GM23338 (cell line): ENCODE results near the gene TRAK1. TPM values are rescaled to one million over a fixed set of nuclear protein-coding genes. Genes with fewer than 3 reads are reported as not detected.

Source experiments
- ATAC-seq: fragments of 200-7000 bp; cut with Tn5 transposase; 3 replicates; pipeline ENCODE4 v1.9.1; 2020
- DNase-seq: peaks from one replicate; pipeline ENCODE4 v3.0.0-alpha.2; 2015; ENCODE audit warnings: low spot score
- H2AFZ ChIP-seq: fragments of 200-600 bp; sonication (generic); 2 replicates; pipeline ENCODE4 v1.8.0; 2016; ENCODE audit warnings: antibody characterized with exemption, mild to moderate bottlenecking, moderate library complexity
- H3F3A ChIP-seq: fragments of 200-600 bp; sonication (generic); replicated peaks from 2 replicates; pipeline ENCODE4 v1.8.0; 2017; ENCODE audit warnings: antibody characterized with exemption, mixed run types, low read depth
- H3K27ac ChIP-seq: fragments of 200-600 bp; sonication (generic); 2 replicates; pipeline ENCODE4 v1.6.1; 2016; ENCODE audit warnings: low read depth
- H3K27me3 ChIP-seq: fragments of 200-600 bp; sonication (generic); 2 replicates; pipeline ENCODE4 v1.8.0; 2016; ENCODE audit warnings: mild to moderate bottlenecking, mixed run types, moderate library complexity; ENCODE audit not compliant: insufficient read depth
- H3K36me3 ChIP-seq: fragments of 200-600 bp; sonication (generic); 2 replicates; pipeline ENCODE4 v1.8.0; 2016; ENCODE audit warnings: mild to moderate bottlenecking; ENCODE audit not compliant: insufficient read depth
- H3K4me1 ChIP-seq: fragments of 200-600 bp; sonication (generic); 2 replicates; pipeline ENCODE4 v1.8.0; 2016; ENCODE audit warnings: mild to moderate bottlenecking, moderate library complexity; ENCODE audit not compliant: insufficient read depth
- H3K4me2 ChIP-seq: fragments of 200-600 bp; sonication (generic); 2 replicates; pipeline ENCODE4 v1.7.1; 2017; ENCODE audit warnings: mixed run types
- H3K4me3 ChIP-seq: fragments of 200-600 bp; sonication (generic); 2 replicates; pipeline ENCODE4 v1.6.1; 2016; ENCODE audit warnings: mixed run types
- H3K79me2 ChIP-seq: fragments of 200-600 bp; sonication (generic); replicated peaks from 2 replicates; pipeline ENCODE4 v1.8.0; 2017; ENCODE audit warnings: mild to moderate bottlenecking; ENCODE audit not compliant: insufficient read depth
- H3K9me2 ChIP-seq: fragments of 200-600 bp; sonication (generic); 2 replicates; pipeline ENCODE4 v1.8.0; 2017; ENCODE audit not compliant: insufficient read depth
- H4K20me1 ChIP-seq: fragments of 200-600 bp; sonication (generic); replicated peaks from 2 replicates; pipeline ENCODE4 v1.8.0; 2017; ENCODE audit warnings: mild to moderate bottlenecking; ENCODE audit not compliant: insufficient read depth
- H3K27ac Mint-ChIP-seq: 2 replicates; pipeline ENCODE4 v1.8.0; 2020; ENCODE audit warnings: inconsistent platforms, mild to moderate bottlenecking, moderate library complexity, mixed read lengths
- H3K27me3 Mint-ChIP-seq: 3 replicates; pipeline ENCODE4 v1.8.0; 2022; ENCODE audit warnings: low read depth, mild to moderate bottlenecking, moderate library complexity, mixed read lengths, inconsistent platforms; ENCODE audit not compliant: insufficient read depth, poor library complexity
- H3K36me3 Mint-ChIP-seq: 3 replicates; pipeline ENCODE4 v1.8.0; 2021; ENCODE audit warnings: low read depth, mild to moderate bottlenecking, inconsistent platforms, moderate library complexity, mixed read lengths
- H3K4me1 Mint-ChIP-seq: 3 replicates; pipeline ENCODE4 v1.8.0; 2020; ENCODE audit warnings: mild to moderate bottlenecking, inconsistent platforms, mixed read lengths
- H3K4me3 Mint-ChIP-seq: 3 replicates; pipeline ENCODE4 v1.8.0; 2021; ENCODE audit warnings: moderate library complexity, mild to moderate bottlenecking, inconsistent platforms, mixed read lengths
- H3K9me3 Mint-ChIP-seq: 3 replicates; pipeline ENCODE4 v1.8.0; 2020; ENCODE audit warnings: moderate library complexity, mild to moderate bottlenecking, inconsistent platforms, mixed read lengths
- CREB1 ChIP-seq: fragments of 250-450 bp; sonication (Bioruptor Pico); IDR thresholded peaks from 2 replicates; pipeline ENCODE4 v1.5.0; 2020; ENCODE audit warnings: low read depth, mild to moderate bottlenecking, moderate library complexity
- CTCF ChIP-seq, 2 experiments: fragments of 200-600 bp in 1 of 2; sonication (generic) in 1 of 2; conservative IDR thresholded peaks; 2 replicates each; pipeline versions ENCODE4 v1.5.1 to v1.6.1; 2016 to 2017; ENCODE audit warnings: antibody characterized with exemption in 2 of 2, low read depth in 2 of 2, mild to moderate bottlenecking in 2 of 2, moderate library complexity in 1 of 2
- ETS1 ChIP-seq: IDR thresholded peaks from 2 replicates; pipeline ENCODE4 v1.6.1; 2016; ENCODE audit warnings: antibody characterized with exemption
- EZH2 ChIP-seq: fragments of 200-600 bp; sonication (generic); IDR thresholded peaks from one replicate; pipeline ENCODE4 v1.8.0; 2017; ENCODE audit warnings: antibody characterized with exemption, mild to moderate bottlenecking, low read depth; ENCODE audit not compliant: unreplicated experiment
- EZH2phosphoT487 ChIP-seq: fragments of 200-600 bp; sonication (generic); IDR thresholded peaks from one replicate; pipeline ENCODE4 v1.8.1; 2018; ENCODE audit warnings: antibody characterized with exemption; ENCODE audit not compliant: unreplicated experiment
- JUNB ChIP-seq: IDR thresholded peaks from one replicate; pipeline ENCODE4 v1.6.1; 2016; ENCODE audit warnings: antibody characterized with exemption; ENCODE audit not compliant: unreplicated experiment
- NANOG ChIP-seq: IDR thresholded peaks from 2 replicates; pipeline ENCODE4 v1.6.1; 2016; ENCODE audit warnings: antibody characterized with exemption, borderline replicate concordance
- POLR2AphosphoS5 ChIP-seq: IDR thresholded peaks from 2 replicates; pipeline ENCODE4 v1.6.1; 2016; ENCODE audit warnings: antibody characterized with exemption, low read depth
- REST ChIP-seq: IDR thresholded peaks from one replicate; pipeline ENCODE4 v1.6.1; 2018; ENCODE audit warnings: antibody characterized with exemption; ENCODE audit not compliant: unreplicated experiment
- ZNF462 ChIP-seq: fragments of 250-450 bp; sonication (Bioruptor Pico); IDR thresholded peaks from 2 replicates; pipeline ENCODE4 v1.5.0; 2020; ENCODE audit warnings: mild to moderate bottlenecking, moderate library complexity
- polyA plus RNA-seq: library from polyadenylated mRNA; unstranded; fragments of >200 nt; fragmentation: Nextera tagmentation; extraction: Ambion mirVana; gene quantifications from 2 replicates; pipeline ENCODE4 v1.2.1, GENCODE V29; 2016
- total RNA-seq: library from RNA; depleted of rRNA; stranded (reverse); fragments of >200 nt; shearing (Covaris generic); gene quantifications from 2 replicates; pipeline ENCODE4 v1.2.3, GENCODE V29; 2014

The TRAK1 gene
- total and polyA plus RNA-seq, 2 experiments from 2014 or later = 13.4 to 47.4 TPM

- H3K9me2 ChIP-seq = no peaks in the 10 kb centered on the region
- H3K79me2 ChIP-seq = no peaks in the 10 kb centered on the region; the same call in none of the 2 replicates
- H3K36me3 Mint-ChIP-seq = peaks cover 21% of the 10 kb centered on the region; the same call in 2 of the 3 replicates
- peaks cover 11% of the 10 kb centered on the region for H3K4me1 ChIP-seq
- DNase-seq = no peak
- H3K27ac ChIP-seq = no peak overlapping the region
- TF ChIP-seq CREB1 (CRISPR knock-in tag) = no peak
- no peak for TF ChIP-seq JUNB
- no peak for TF ChIP-seq NANOG
- TF ChIP-seq EZH2phosphoT487 = no peak
- no peak for TF ChIP-seq CTCF (conservative IDR thresholded peaks at IDR 0.05; ENCODE audit: low read depth in 2 of 2)
- no peak for TF ChIP-seq REST
- TF ChIP-seq EZH2 = no peak
- no peak for TF ChIP-seq POLR2AphosphoS5
- no peak for TF ChIP-seq ZNF462 (CRISPR knock-in tag)
- no peak for TF ChIP-seq ETS1
- H3K4me2 ChIP-seq = no peak overlapping the region
- H3K27me3 ChIP-seq = no peaks in the 10 kb centered on the region
- no peaks in the 10 kb centered on the region for H4K20me1 ChIP-seq
- H3K27me3 Mint-ChIP-seq = peaks cover 7% of the 10 kb centered on the region
- no peak overlapping the region for H3K4me3 Mint-ChIP-seq
- no peak for ATAC-seq
- H3K4me3 ChIP-seq = no peak overlapping the region
- no peaks in the 10 kb centered on the region for H3F3A ChIP-seq
- H2AFZ ChIP-seq = no peak overlapping the region
- H3K4me1 Mint-ChIP-seq = peaks cover 29% of the 10 kb centered on the region
- H3K27ac Mint-ChIP-seq = no peak overlapping the region
- no peaks in the 10 kb centered on the region; the same call in 1 of the 2 replicates for H3K36me3 ChIP-seq
- H3K9me3 Mint-ChIP-seq = no peaks in the 10 kb centered on the region; the same call in 2 of the 3 replicates
These were observed 849 bp downstream of the TRAK1 start for GRCh38 chr3:42092006-42092405.
